Mucosa of stomach (tissue), 1 donor: ENCODE data around the gene CFAP68.
A peak's percentile ranks its signal among the peaks of the same experiment; 100 is the strongest.
"Not testable (repeated sequence)": the region's sequence is repeated elsewhere in the genome, so short reads cannot be mapped to it uniquely, and the experiment has no call there.

Experiments used
- H3K27me3 ChIP-seq: one replicate; pipeline ENCODE4 v1.7.0; 2013; ENCODE audit warnings: mild to moderate bottlenecking, low read length; ENCODE audit not compliant: control insufficient read depth, insufficient read depth
- H3K36me3 ChIP-seq: one replicate; pipeline ENCODE4 v1.7.0; 2013; ENCODE audit warnings: low read length; ENCODE audit not compliant: control insufficient read depth, insufficient read depth
- H3K4me1 ChIP-seq: one replicate; pipeline ENCODE4 v1.7.0; 2013; ENCODE audit warnings: mild to moderate bottlenecking, low read length; ENCODE audit not compliant: control insufficient read depth, insufficient read depth
- H3K4me3 ChIP-seq: one replicate; pipeline ENCODE4 v1.7.0; 2013; ENCODE audit warnings: low read length
- H3K9ac ChIP-seq: one replicate; pipeline ENCODE4 v1.7.0; 2013; ENCODE audit warnings: mild to moderate bottlenecking, low read length, moderate library complexity
- H3K9me3 ChIP-seq: one replicate; pipeline ENCODE4 v1.7.0; 2013; ENCODE audit warnings: mild to moderate bottlenecking, low read length, moderate library complexity; ENCODE audit not compliant: control insufficient read depth
- donor health status: Pancreatic carcinoma.

Gene CFAP68

GRCh38 chr11:111923351-111923788 lies 44.0 kb downstream of the CFAP68 start:
- H3K9ac ChIP-seq: peak overlapping the region; percentile 22
- H3K27me3 ChIP-seq: no peaks in the 10 kb centered on the region
- no peaks in the 10 kb centered on the region for H3K36me3 ChIP-seq
- H3K4me3 ChIP-seq: no peak overlapping the region
- H3K9me3 ChIP-seq: no peaks in the 10 kb centered on the region
- peaks cover 46% of the 10 kb centered on the region for H3K4me1 ChIP-seq

- Histone ChIP-seq H3K4me1 (peaks cover 46% of the 10 kb centered on the region), H3K27me3 (no peaks in the 10 kb centered on the region), H3K9me3 (no peaks in the 10 kb centered on the region), H3K9ac (peak overlapping the region; percentile 22), H3K4me3 (no peak overlapping the region), H3K36me3 (no peaks in the 10 kb centered on the region)
These were observed 44.6 kb downstream of the CFAP68 start for GRCh38 chr11:111923951-111924350.

GRCh38 chr11:111925953-111926352 lies 46.6 kb downstream of the CFAP68 start:
- no peak overlapping the region for H3K4me3 ChIP-seq
- no peaks in the 10 kb centered on the region for H3K27me3 ChIP-seq
- H3K9me3 ChIP-seq: no peaks in the 10 kb centered on the region
- peak overlapping the region; percentile 72 for H3K9ac ChIP-seq
- no peaks in the 10 kb centered on the region for H3K36me3 ChIP-seq
- H3K4me1 ChIP-seq: peaks cover 41% of the 10 kb centered on the region

GRCh38 chr11:111926505-111927391 lies 47.4 kb downstream of the CFAP68 start:
- H3K9ac ChIP-seq: peak overlapping the region; percentile 72
- no peaks in the 10 kb centered on the region for H3K36me3 ChIP-seq
- H3K4me3 ChIP-seq: peak overlapping the region; percentile 51
- H3K4me1 ChIP-seq: peaks cover 41% of the 10 kb centered on the region
- no peaks in the 10 kb centered on the region for H3K27me3 ChIP-seq
- H3K9me3 ChIP-seq: no peaks in the 10 kb centered on the region

- H3K4me1 ChIP-seq: peaks cover 15% of the 10 kb centered on the region
These were observed 51.1 kb downstream of the CFAP68 start for GRCh38 chr11:111930472-111930871.

GRCh38 chr11:111932611-111932950 lies 53.2 kb downstream of the CFAP68 start:
- no peak overlapping the region for H3K4me3 ChIP-seq
- H3K36me3 ChIP-seq: no peaks in the 10 kb centered on the region
- H3K9ac ChIP-seq: no peak overlapping the region
- H3K9me3 ChIP-seq: no peaks in the 10 kb centered on the region
- no peaks in the 10 kb centered on the region for H3K27me3 ChIP-seq
- H3K4me1 ChIP-seq: peaks cover 7% of the 10 kb centered on the region

More at GRCh38 chr11:111930472-111930871, 51.1 kb downstream of the CFAP68 start:
- no peaks in the 10 kb centered on the region for H3K36me3 ChIP-seq
- no peak overlapping the region for H3K4me3 ChIP-seq
- H3K9me3 ChIP-seq: no peaks in the 10 kb centered on the region
- no peak overlapping the region for H3K9ac ChIP-seq
- H3K27me3 ChIP-seq: no peaks in the 10 kb centered on the region

- H3K9me3 ChIP-seq, H3K27me3 ChIP-seq, H3K4me1 ChIP-seq, H3K4me3 ChIP-seq, H3K9ac ChIP-seq, H3K36me3 ChIP-seq: not testable (repeated sequence)
These were observed 53.8 kb downstream of the CFAP68 start for GRCh38 chr11:111933176-111933575.

GRCh38 chr11:111933872-111934271 lies 54.5 kb downstream of the CFAP68 start:
- no peaks in the 10 kb centered on the region for H3K36me3 ChIP-seq
- peaks cover 9% of the 10 kb centered on the region for H3K4me1 ChIP-seq
- H3K27me3 ChIP-seq: no peaks in the 10 kb centered on the region
- no peak overlapping the region for H3K4me3 ChIP-seq
- no peaks in the 10 kb centered on the region for H3K9me3 ChIP-seq
- no peak overlapping the region for H3K9ac ChIP-seq

- no peaks in the 10 kb centered on the region for H3K9me3 ChIP-seq
- no peak overlapping the region for H3K4me3 ChIP-seq
- H3K36me3 ChIP-seq: no peaks in the 10 kb centered on the region
- no peaks in the 10 kb centered on the region for H3K27me3 ChIP-seq
- H3K4me1 ChIP-seq: peaks cover 9% of the 10 kb centered on the region
- H3K9ac ChIP-seq: no peak overlapping the region
These were observed 55.0 kb downstream of the CFAP68 start for GRCh38 chr11:111934306-111934705.
